ENCODE data around the gene AIP. TPM values are rescaled to one million over a fixed set of nuclear protein-coding genes. Genes with fewer than 3 reads are reported as not detected.
A peak's percentile ranks its signal among the peaks of the same experiment; 100 is the strongest.
"Not testable (repeated sequence)": the region's sequence is repeated elsewhere in the genome, so short reads cannot be mapped to it uniquely, and the experiment has no call there.

The AIP gene
- total RNA-seq, 1 donor from 2014 or later: 39.5 TPM

DNA sequence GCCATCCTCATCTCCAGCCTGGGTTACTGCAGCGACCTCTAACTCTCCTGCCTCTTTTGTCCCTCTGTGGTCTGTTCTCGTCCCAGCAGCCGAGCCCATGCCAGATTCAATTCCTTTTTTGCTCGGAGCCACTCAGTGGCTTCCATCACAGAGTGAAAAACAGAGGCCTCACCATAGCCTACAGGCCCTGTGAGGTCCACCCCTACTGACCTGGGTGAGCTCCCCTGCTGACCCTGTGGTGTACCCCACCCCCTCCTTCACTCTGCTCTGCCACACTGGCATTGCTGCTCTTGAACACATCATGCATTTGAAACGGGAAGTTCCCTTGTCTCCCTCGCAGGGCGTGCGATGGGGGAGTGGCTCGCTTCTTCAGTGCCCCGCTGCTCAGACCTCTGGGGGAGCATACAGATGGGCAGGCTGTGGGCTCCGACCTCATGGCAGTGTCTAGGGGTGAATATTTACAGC is 2.1 kb downstream of the AIP start:
- Mint-ChIP-seq H3K36me3 (ENCODE audit: insufficient read depth) (peaks cover 16% of the 10 kb centered on the region), H3K27ac (no peak overlapping the region), H3K4me3 (ENCODE audit: low read depth) (peak overlapping the region; percentile 7), H3K9me3 (ENCODE audit: low read depth) (peaks cover 2% of the 10 kb centered on the region), H3K4me1 (ENCODE audit: low read depth) (peaks cover 9% of the 10 kb centered on the region), H3K27me3 (peaks cover under 1% of the 10 kb centered on the region)
- TF ChIP-seq, protein P1, sequence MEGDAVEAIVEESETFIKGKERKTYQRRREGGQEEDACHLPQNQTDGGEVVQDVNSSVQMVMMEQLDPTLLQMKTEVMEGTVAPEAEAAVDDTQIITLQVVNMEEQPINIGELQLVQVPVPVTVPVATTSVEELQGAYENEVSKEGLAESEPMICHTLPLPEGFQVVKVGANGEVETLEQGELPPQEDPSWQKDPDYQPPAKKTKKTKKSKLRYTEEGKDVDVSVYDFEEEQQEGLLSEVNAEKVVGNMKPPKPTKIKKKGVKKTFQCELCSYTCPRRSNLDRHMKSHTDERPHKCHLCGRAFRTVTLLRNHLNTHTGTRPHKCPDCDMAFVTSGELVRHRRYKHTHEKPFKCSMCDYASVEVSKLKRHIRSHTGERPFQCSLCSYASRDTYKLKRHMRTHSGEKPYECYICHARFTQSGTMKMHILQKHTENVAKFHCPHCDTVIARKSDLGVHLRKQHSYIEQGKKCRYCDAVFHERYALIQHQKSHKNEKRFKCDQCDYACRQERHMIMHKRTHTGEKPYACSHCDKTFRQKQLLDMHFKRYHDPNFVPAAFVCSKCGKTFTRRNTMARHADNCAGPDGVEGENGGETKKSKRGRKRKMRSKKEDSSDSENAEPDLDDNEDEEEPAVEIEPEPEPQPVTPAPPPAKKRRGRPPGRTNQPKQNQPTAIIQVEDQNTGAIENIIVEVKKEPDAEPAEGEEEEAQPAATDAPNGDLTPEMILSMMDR (IDR thresholded peaks at IDR 0.05; ENCODE audit: unreplicated experiment): no peak
- DNase-seq (ENCODE audit: low spot score, unreplicated experiment): no peak

DNA sequence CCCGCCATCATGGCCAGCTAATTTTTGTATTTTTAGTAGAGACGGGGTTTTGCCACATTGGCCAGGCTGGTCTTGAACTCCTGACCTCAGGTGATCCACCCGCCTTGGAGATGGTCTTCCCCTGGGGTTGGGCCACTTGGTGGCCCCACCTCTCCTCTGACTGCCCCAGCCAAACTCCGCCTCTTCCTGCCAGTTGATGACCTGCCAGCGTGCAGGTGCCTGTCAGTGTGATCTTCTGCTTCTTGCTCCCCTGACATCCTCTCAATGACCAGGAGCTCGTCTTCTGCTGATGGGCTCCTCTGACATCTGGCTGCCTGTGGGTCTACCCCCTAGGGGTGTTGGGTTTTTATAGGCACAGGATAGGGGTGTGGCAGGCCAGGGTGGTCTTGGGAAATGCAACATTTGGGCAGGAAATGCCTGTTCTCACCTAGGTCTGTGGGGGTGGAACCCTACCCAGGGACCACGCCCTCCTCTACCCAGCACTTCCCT is 3.1 kb downstream of the AIP start:
- H3K4me3 Mint-ChIP-seq (ENCODE audit: low read depth): not testable (repeated sequence)

DNA sequence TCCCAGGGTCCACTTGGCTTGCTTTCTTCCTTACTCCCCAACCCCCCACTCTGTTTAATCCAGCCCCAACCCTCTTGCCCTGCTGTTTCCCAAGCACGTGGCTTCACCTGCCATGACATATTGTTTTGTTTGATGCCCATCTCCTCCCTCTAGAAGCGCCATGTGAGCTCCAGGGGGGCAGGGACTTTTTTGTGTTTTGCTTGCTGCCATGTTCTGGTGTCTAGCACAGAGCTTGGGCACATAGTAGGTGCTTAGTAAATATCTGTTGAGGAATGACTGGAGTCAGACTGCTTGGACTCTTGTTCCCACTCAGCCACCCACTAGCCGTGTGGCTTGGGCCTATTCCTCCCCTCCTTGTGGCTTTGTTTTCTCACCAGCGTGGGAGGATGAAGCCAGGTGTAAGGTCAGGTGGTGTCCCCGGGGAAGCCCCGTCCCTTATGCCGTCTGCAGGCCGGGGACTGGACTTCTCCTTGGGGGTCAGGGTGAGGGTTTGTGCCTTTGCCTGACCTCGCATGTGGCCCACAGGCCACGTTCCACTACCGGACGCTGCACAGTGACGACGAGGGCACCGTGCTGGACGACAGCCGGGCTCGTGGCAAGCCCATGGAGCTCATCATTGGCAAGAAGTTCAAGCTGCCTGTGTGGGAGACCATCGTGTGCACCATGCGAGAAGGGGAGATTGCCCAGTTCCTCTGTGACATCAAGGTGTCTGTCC is 3.8 kb downstream of the AIP start:
- Mint-ChIP-seq H3K4me3 (ENCODE audit: low read depth) (no peak overlapping the region), H3K27ac (no peak overlapping the region), H3K27me3 (no peaks in the 10 kb centered on the region), H3K36me3 (ENCODE audit: insufficient read depth) (peaks cover 16% of the 10 kb centered on the region), H3K9me3 (ENCODE audit: low read depth) (peaks cover 2% of the 10 kb centered on the region), H3K4me1 (ENCODE audit: low read depth) (peaks cover 9% of the 10 kb centered on the region)
- DNase-seq (ENCODE audit: low spot score, unreplicated experiment): no peak
- TF ChIP-seq, protein P1 (IDR thresholded peaks at IDR 0.05; ENCODE audit: unreplicated experiment): no peak

More for the DNA sequence above, 3.1 kb downstream of the AIP start:
- H3K9me3 Mint-ChIP-seq (ENCODE audit: low read depth); DNase-seq (ENCODE audit: low spot score, unreplicated experiment); H3K4me1 Mint-ChIP-seq (ENCODE audit: low read depth); H3K27me3 Mint-ChIP-seq; H3K27ac Mint-ChIP-seq: not testable (repeated sequence)
- H3K36me3 Mint-ChIP-seq (ENCODE audit: insufficient read depth): peaks cover 16% of the 10 kb centered on the region

DNA sequence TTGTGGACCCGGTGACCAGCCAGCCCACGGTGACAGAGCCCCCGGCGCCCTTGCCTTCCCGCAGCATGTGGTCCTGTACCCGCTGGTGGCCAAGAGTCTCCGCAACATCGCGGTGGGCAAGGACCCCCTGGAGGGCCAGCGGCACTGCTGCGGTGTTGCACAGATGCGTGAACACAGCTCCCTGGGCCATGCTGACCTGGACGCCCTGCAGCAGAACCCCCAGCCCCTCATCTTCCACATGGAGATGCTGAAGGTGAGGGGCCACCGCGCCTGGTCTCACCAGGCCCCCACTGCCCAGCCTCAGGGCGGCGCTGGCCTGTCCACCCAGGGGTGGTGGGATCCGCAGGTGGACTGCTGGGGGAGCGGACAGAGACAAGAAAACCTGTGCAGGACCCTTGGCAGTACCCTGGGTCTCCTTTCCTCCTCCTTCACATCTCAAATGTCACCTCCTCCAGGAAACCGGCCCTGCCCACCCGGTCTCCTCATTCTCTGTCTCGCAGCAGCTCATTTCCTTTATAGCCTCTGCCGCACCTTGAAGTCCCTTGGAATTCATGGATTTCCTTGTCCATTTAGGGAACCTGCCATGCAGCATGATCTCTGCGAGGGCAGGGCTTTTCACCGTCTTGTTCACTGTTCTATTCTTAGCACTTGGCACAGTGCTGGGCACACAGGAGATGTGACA is 6.5 kb downstream of the AIP start:
- Mint-ChIP-seq H3K36me3 (ENCODE audit: insufficient read depth) (peaks cover 15% of the 10 kb centered on the region), H3K27me3 (no peaks in the 10 kb centered on the region), H3K27ac (no peak overlapping the region), H3K4me3 (ENCODE audit: low read depth) (no peak overlapping the region), H3K4me1 (ENCODE audit: low read depth) (no peaks in the 10 kb centered on the region), H3K9me3 (ENCODE audit: low read depth) (no peaks in the 10 kb centered on the region)
- TF ChIP-seq, protein P1 (IDR thresholded peaks at IDR 0.05; ENCODE audit: unreplicated experiment): no peak
- no peak for DNase-seq (ENCODE audit: low spot score, unreplicated experiment)

DNA sequence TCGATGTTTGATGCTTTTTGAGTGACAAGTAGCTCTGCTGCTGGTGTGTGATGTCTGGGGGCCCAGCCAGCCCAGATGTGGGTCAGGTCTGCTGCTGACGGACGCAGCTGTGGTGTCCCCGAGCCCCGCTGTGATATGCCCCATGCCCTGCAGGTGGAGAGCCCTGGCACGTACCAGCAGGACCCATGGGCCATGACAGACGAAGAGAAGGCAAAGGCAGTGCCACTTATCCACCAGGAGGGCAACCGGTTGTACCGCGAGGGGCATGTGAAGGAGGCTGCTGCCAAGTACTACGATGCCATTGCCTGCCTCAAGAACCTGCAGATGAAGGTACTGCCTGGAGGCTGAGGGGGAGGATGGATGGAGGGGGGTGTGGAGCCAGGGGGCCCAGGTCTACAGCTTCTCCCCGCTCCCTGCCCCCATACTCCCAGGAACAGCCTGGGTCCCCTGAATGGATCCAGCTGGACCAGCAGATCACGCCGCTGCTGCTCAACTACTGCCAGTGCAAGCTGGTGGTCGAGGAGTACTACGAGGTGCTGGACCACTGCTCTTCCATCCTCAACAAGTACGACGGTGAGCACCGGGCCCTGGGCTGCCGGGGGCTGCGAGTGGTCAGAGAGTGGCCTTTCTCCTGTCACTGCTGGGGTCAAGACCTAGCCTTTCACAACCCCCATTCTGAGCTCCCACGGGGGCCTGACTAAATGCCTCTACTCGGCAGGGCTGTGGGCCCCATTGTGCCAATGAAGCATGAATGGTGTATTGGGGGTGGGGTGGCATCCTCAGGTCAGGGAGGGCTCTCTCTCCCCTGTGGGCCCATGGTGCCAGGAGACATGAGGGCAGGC is 7.3 kb downstream of the AIP start:
- Mint-ChIP-seq H3K9me3 (ENCODE audit: low read depth) (no peaks in the 10 kb centered on the region), H3K4me3 (ENCODE audit: low read depth) (no peak overlapping the region), H3K36me3 (ENCODE audit: insufficient read depth) (peaks cover 8% of the 10 kb centered on the region), H3K27me3 (no peaks in the 10 kb centered on the region), H3K4me1 (ENCODE audit: low read depth) (no peaks in the 10 kb centered on the region), H3K27ac (no peak overlapping the region)
- TF ChIP-seq, protein P1 (IDR thresholded peaks at IDR 0.05; ENCODE audit: unreplicated experiment): no peak
- DNase-seq (ENCODE audit: low spot score, unreplicated experiment): no peak

All from progenitor cell of endocrine pancreas (in vitro differentiated cells).